GM13976 (cell line): ENCODE results near the gene MLIP.

ENCODE experiments used
- DNase-seq: peaks from one replicate; pipeline ENCODE4 v3.0.0; 2012; ENCODE audit warnings: low spot score
- in situ Hi-C: fragments of 300-500 bp; cut with MboI; formaldehyde crosslinking; loops from one replicate; pipeline ENCODE4 v1.12.0; 2022; ENCODE audit warnings: low sequenced_read_pairs, mixed read lengths, inconsistent platforms; ENCODE audit not compliant: unreplicated experiment
- TF ChIP-seq, protein P1 (sequence below): IDR thresholded peaks from 2 replicates; pipeline ENCODE4 v1.5.1; 2012; ENCODE audit warnings: borderline replicate concordance, mild to moderate bottlenecking; ENCODE audit not compliant: insufficient read depth; ENCODE audit errors: extremely low read depth, missing control alignments, control extremely low read depth

MLIP gene

DNA sequence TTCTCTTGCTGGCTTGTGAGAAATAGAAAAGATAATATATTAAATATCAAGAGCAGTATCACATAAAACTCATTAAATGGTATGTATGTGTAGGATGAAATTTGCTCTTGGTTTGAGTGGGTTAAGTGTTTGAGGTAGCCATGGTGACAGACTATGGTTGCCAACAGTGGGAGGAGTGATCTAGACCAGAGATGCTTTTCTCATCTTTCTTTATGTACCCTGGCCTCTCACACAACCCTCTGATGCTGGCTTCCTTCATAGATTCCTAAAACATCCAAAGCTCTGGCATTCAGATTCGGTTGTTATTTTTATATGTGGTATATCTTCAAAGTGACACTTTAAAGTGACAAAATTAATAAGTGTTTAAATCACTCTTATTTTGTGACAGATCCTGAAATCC, 9.0 kb upstream of the MLIP start:
- TF ChIP-seq, protein P1, sequence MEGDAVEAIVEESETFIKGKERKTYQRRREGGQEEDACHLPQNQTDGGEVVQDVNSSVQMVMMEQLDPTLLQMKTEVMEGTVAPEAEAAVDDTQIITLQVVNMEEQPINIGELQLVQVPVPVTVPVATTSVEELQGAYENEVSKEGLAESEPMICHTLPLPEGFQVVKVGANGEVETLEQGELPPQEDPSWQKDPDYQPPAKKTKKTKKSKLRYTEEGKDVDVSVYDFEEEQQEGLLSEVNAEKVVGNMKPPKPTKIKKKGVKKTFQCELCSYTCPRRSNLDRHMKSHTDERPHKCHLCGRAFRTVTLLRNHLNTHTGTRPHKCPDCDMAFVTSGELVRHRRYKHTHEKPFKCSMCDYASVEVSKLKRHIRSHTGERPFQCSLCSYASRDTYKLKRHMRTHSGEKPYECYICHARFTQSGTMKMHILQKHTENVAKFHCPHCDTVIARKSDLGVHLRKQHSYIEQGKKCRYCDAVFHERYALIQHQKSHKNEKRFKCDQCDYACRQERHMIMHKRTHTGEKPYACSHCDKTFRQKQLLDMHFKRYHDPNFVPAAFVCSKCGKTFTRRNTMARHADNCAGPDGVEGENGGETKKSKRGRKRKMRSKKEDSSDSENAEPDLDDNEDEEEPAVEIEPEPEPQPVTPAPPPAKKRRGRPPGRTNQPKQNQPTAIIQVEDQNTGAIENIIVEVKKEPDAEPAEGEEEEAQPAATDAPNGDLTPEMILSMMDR, result no peak
- DNase-seq, result no peak
- in situ Hi-C loops, result no loop called here

GRCh38 chr6:54103497-54103896, 7.7 kb upstream of the MLIP start:
- TF ChIP-seq, protein P1, result no peak
- in situ Hi-C loops, result no loop called here
- DNase-seq, result no peak

DNA sequence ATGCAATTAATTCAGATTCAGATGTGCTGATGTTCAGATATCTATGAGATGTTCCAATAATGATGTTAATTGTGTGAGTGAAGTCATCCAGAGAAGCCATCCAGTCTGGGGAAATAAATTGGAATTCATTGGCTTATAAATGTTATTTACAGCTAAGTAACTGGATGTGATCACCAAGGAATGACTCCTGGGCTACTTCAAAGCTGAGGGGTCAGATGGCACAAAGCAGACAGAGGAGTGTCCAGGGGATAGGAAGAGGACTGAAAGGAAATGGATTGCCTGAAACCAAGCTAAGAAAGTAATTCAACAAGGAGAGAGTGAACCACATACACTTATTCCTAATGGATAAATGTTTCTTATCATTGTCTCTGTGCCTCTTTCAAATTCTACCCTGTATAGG, 4.5 kb upstream of the MLIP start:
- TF ChIP-seq, protein P1, result no peak
- in situ Hi-C loops, result no loop called here
- no peak for DNase-seq

- TF ChIP-seq, protein P1, result no peak
- no peak for DNase-seq
- in situ Hi-C loops, result no loop called here
Observed at GRCh38 chr6:54107470-54108090, 3.7 kb upstream of the MLIP start.

GRCh38 chr6:54108271-54108670, 3.0 kb upstream of the MLIP start:
- in situ Hi-C loops, result no loop called here
- TF ChIP-seq, protein P1, result no peak

GRCh38 chr6:54109586-54109985, 1.7 kb upstream of the MLIP start:
- TF ChIP-seq, protein P1, result no peak
- in situ Hi-C loops, result no loop called here
- no peak for DNase-seq

More at GRCh38 chr6:54108271-54108670, 3.0 kb upstream of the MLIP start:
- no peak for DNase-seq
